ENCODE results near the gene OVCA2. TPM values are rescaled to one million over a fixed set of nuclear protein-coding genes. Genes with fewer than 3 reads are reported as not detected.
A peak's percentile ranks its signal among the peaks of the same experiment; 100 is the strongest.

The OVCA2 gene
- total RNA-seq, 1 experiment from 2014 or later = 27.3 TPM

DNA sequence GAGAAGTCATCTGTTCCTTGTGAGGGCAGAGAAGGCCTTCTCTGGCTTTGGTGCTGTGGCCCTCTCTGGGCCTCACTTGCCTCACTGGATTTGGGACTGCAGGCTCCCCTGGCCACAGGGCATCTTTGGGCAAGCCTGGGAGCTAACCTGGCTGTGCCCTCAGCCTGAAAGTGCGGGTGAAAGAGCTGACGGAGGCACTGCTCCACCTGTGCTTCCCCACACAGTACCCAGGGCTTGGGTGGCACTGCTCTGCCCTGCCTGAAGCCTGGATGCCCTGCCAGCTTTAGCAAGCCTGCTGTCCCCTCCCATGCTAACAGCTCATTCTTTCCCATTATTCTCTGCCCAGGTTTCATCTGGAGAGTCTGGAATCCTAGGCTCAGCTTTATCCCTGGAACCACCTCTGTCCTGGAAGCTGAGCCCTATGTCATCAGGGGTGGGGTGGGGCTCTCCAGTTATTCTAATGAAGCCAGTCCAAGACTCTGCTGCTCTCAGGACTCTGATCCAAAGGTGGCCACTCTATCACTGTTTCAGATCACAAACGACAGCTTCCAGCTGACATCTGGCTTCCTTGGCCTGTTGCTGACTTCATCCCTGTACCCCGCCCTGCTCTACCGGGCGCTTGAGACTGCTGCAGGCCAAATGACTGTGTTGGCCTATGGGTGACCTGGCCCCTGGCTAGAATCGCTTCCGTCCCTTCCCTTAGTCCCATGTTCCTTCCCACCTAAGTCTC, 42.4 kb downstream of the OVCA2 start:
- no peaks in the 10 kb centered on the region for H4K20me1 ChIP-seq (ENCODE audit: insufficient read depth)
- no peak overlapping the region for H3K4me3 ChIP-seq (replicated peaks in 1 of 2; ENCODE audit: low read depth in 1 of 2, low read length in 2 of 2)
- TF ChIP-seq RAD21 (IDR thresholded peaks at IDR 0.05; ENCODE audit: low read depth) (no peak), EGR1 (IDR thresholded peaks at IDR 0.05; ENCODE audit: low read depth) (no peak), CBX3 (IDR thresholded peaks at IDR 0.05; ENCODE audit: low read depth) (no peak), POLR2A (IDR thresholded peaks at IDR 0.05; ENCODE audit: borderline replicate concordance, extremely low read depth, insufficient read depth, insufficient read length) (no peak), TCF7L2 (IDR thresholded peaks at IDR 0.05; ENCODE audit: borderline replicate concordance, extremely low read depth, insufficient read depth, insufficient read length) (no peak), ELF1 (IDR thresholded peaks at IDR 0.05; ENCODE audit: borderline replicate concordance, low read depth) (no peak), SP1 (IDR thresholded peaks at IDR 0.05; ENCODE audit: low read depth) (no peak)
- H3K4me2 ChIP-seq (ENCODE audit: low read length) = peak overlapping the region; percentile 42
- H3K27ac ChIP-seq (ENCODE audit: low read depth, low read length) = no peak overlapping the region
- no peaks in the 10 kb centered on the region for H3K79me2 ChIP-seq (ENCODE audit: insufficient read depth, low read length)
- ChIA-PET RAD21 (ENCODE audit: low non-redundant PET in 1 of 2, low total read pairs in 2 of 2, uncharacterized antibody in 2 of 2, unreplicated experiment in 2 of 2) (no interaction called here), CTCF (no interaction called here), POLR2A (no interaction called here)
- no peaks in the 10 kb centered on the region for H3K27me3 ChIP-seq (ENCODE audit: insufficient read depth, low read length)
- no peaks in the 10 kb centered on the region for H3K9me2 ChIP-seq (ENCODE audit: insufficient read depth)
- no peak overlapping the region for H2AFZ ChIP-seq (ENCODE audit: low read depth, low read length, poor library complexity, severe bottlenecking)
- ATAC-seq (peak; percentile 40), DNase-seq (ENCODE audit: low read depth, low spot score) (no peak)
- 0 out of 4 replicates have a peak, but pooled peaks cover 0 to 2% of the 10 kb centered on the region in 2 experiments for H3K36me3 ChIP-seq (ENCODE audit: control insufficient read depth in 1 of 2, insufficient read depth in 2 of 2, low read length in 2 of 2)
- BruUV-seq (replicated peaks) = no TSS peak
- no peak overlapping the region for H3K9ac ChIP-seq (ENCODE audit: low read length)
- H3K9me3 ChIP-seq (ENCODE audit: control insufficient read depth in 1 of 2, insufficient read depth in 1 of 2, low read depth in 1 of 2, low read length in 2 of 2) = no peaks in the 10 kb centered on the region
- H3K4me1 ChIP-seq (ENCODE audit: control insufficient read depth in 1 of 2, insufficient read depth in 2 of 2, low read length in 2 of 2) = peaks cover 0 to 16% of the 10 kb centered on the region in 2 experiments; a peak in 1 of 4 replicates
- intact Hi-C loops (cut with micrococcal nuclease) = no loop called here

DNA sequence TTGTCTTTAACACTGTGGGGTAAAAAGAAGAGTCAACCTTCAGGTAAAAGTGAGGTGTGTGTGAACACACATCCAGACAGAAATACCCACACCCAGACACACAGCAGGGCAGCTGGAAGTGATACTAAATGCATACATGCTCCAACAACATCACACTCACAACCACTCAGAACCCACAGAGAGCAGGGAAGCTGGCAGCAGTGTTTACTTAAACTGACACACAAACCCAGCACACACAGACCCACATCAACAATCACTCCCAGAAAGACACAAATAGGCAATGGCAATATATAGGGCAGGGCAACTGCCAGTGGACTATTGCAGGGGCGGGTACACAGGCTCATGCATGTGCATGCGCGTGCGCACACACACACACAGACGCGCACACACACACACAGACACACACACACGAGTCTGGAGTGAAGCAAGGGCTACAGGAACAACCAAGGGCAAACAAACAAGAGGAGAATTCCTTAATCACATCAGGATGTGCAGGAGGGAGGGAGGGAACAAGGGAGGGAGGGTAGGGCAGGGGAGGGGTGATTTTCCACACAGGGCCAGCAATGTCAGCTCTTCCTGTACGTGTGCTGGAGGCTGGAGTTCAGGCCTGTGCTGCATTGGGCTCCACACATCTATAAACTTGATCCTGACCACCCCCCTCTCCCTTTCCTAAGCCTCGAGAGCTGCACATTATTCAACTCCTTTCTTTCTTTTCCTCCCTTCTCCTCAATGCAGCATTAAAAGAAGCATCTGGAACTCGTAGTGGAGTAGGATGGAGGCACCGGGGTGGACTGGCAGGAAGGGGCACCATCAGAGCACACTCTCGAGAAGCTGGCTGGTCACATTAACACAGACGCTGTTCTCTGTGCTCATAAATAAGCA, 43.2 kb downstream of the OVCA2 start:
- Histone ChIP-seq H3K4me2 (ENCODE audit: low read length) (peak overlapping the region; percentile 42), H3K9ac (ENCODE audit: low read length) (no peak overlapping the region), H3K4me3 (replicated peaks in 1 of 2; ENCODE audit: low read depth in 1 of 2, low read length in 2 of 2) (no peak overlapping the region), H3K36me3 (ENCODE audit: control insufficient read depth in 1 of 2, insufficient read depth in 2 of 2, low read length in 2 of 2) (0 out of 4 replicates have a peak, but pooled peaks cover 0 to 2% of the 10 kb centered on the region in 2 experiments), H3K27me3 (ENCODE audit: insufficient read depth, low read length) (no peaks in the 10 kb centered on the region), H3K27ac (ENCODE audit: low read depth, low read length) (no peak overlapping the region), H3K9me3 (ENCODE audit: control insufficient read depth in 1 of 2, insufficient read depth in 1 of 2, low read depth in 1 of 2, low read length in 2 of 2) (no peaks in the 10 kb centered on the region), H3K9me2 (ENCODE audit: insufficient read depth) (no peaks in the 10 kb centered on the region), H4K20me1 (ENCODE audit: insufficient read depth) (no peaks in the 10 kb centered on the region), H2AFZ (ENCODE audit: low read depth, low read length, poor library complexity, severe bottlenecking) (no peak overlapping the region), H3K4me1 (ENCODE audit: control insufficient read depth in 1 of 2, insufficient read depth in 2 of 2, low read length in 2 of 2) (peaks cover 0 to 16% of the 10 kb centered on the region in 2 experiments; a peak in 1 of 4 replicates), H3K79me2 (ENCODE audit: insufficient read depth, low read length) (no peaks in the 10 kb centered on the region)
- intact Hi-C loops (cut with micrococcal nuclease) = no loop called here
- no peak; the same call in 1 of the 2 replicates for ATAC-seq
- POLR2A ChIA-PET = no interaction called here
- no peak for DNase-seq (ENCODE audit: low read depth, low spot score)
- CTCF ChIA-PET = no interaction called here
- TF ChIP-seq EZH2 (IDR thresholded peaks at IDR 0.05) = no peak
- TF ChIP-seq, protein P1, sequence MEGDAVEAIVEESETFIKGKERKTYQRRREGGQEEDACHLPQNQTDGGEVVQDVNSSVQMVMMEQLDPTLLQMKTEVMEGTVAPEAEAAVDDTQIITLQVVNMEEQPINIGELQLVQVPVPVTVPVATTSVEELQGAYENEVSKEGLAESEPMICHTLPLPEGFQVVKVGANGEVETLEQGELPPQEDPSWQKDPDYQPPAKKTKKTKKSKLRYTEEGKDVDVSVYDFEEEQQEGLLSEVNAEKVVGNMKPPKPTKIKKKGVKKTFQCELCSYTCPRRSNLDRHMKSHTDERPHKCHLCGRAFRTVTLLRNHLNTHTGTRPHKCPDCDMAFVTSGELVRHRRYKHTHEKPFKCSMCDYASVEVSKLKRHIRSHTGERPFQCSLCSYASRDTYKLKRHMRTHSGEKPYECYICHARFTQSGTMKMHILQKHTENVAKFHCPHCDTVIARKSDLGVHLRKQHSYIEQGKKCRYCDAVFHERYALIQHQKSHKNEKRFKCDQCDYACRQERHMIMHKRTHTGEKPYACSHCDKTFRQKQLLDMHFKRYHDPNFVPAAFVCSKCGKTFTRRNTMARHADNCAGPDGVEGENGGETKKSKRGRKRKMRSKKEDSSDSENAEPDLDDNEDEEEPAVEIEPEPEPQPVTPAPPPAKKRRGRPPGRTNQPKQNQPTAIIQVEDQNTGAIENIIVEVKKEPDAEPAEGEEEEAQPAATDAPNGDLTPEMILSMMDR (IDR thresholded peaks at IDR 0.05 in 2 of 3, conservative IDR thresholded peaks at IDR 0.05 in 1 of 3; ENCODE audit: borderline replicate concordance in 1 of 3, insufficient read depth in 1 of 3, low read depth in 2 of 3, low read length in 2 of 3) = no peak
- RAD21 ChIA-PET (ENCODE audit: low non-redundant PET in 1 of 2, low total read pairs in 2 of 2, uncharacterized antibody in 2 of 2, unreplicated experiment in 2 of 2) = no interaction called here
- no TSS peak for BruUV-seq (replicated peaks)

Data from HCT116 (cell line).